Esophagus squamous epithelium (tissue), 4 donors: Measurements from ENCODE around the gene CPLANE2.

Experiments
- CTCF ChIP-seq, 6 experiments: fragments of 450-650 bp in 4 of 6; fragments of 200-600 bp in 2 of 6; sonication (generic) in 2 of 6; IDR thresholded peaks; one replicate each; pipeline ENCODE4 v1.5.1; 2016 to 2019; ENCODE audit warnings: antibody characterized with exemption in 6 of 6, mild to moderate bottlenecking in 4 of 6, moderate library complexity in 4 of 6
- POLR2A ChIP-seq, 4 donors: fragments of 450-650 bp; IDR thresholded peaks; one replicate each; pipeline ENCODE4 v1.6.1; 2017; ENCODE audit warnings: antibody characterized with exemption in 4 of 4, mild to moderate bottlenecking in 4 of 4, moderate library complexity in 3 of 4

- TF ChIP-seq CTCF (IDR thresholded peaks at IDR 0.05) (no peak), POLR2A (IDR thresholded peaks at IDR 0.05) (no peak)
Observed at GRCh38 chr1:16181887-16182719, 54.9 kb downstream of the CPLANE2 start.
